Esophagus muscularis mucosa (tissue), 4 donors: Measurements from ENCODE around the gene C1orf52.

Experiments used
- CTCF ChIP-seq, 3 experiments: fragments of 200-600 bp in 2 of 3; fragments of 450-650 bp in 1 of 3; sonication (generic) in 2 of 3; IDR thresholded peaks; one replicate each; pipeline ENCODE4 v1.5.1; 2017 to 2019; ENCODE audit warnings: antibody characterized with exemption in 3 of 3, mild to moderate bottlenecking in 2 of 3, moderate library complexity in 1 of 3
- EP300 ChIP-seq: sonication (generic); formaldehyde crosslinking; IDR thresholded peaks from one replicate; pipeline ENCODE4 v1.6.1; 2017; ENCODE audit warnings: antibody characterized with exemption
- POLR2A ChIP-seq: fragments of 450-650 bp; IDR thresholded peaks from one replicate; pipeline ENCODE4 v1.6.1; 2017; ENCODE audit warnings: antibody characterized with exemption, moderate library complexity, mild to moderate bottlenecking, low read depth
- POLR2AphosphoS5 ChIP-seq, 2 donors: sonication (generic); formaldehyde crosslinking; IDR thresholded peaks; one replicate each; pipeline ENCODE4 v1.6.1; 2017; ENCODE audit warnings: antibody characterized with exemption in 2 of 2

DNA sequence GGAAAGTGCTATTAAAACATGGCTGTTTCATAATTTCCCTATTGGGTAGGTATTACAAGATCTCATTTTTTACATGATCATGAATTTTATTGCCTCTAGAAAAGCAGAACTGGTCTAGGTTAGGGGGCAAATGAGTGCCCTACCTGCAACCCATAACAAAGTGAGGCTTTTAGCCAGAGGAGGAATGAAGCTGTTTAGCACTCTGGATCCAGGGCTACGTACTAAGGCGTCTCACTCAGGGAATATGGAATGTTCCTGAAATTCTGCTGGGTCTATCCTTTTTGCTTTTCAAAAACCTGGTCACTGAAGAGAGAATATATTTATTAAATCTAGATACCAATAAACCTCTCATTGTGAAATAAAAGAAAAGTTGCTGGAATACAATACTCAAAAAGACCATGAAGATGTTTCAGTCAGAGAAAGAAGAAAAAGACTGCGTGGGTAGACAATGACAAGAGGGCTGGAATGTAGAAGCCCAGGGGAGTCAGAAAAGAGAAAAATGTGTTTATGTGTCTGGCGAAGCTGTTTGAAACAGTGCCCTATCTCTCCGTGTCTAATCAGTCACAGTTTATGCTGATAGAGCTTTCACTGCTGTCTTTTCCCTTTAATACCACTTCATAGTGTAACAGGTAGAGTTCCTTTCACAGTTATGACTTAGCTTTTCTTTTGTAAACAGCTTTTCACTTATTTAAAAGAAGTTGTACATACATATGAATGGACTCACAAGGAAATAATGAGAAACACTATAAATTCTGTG is 33.7 kb downstream of the C1orf52 start:
- no peak for TF ChIP-seq CTCF (IDR thresholded peaks at IDR 0.05)
- TF ChIP-seq EP300 = no peak
- TF ChIP-seq POLR2AphosphoS5 (IDR thresholded peaks at IDR 0.05) = no peak
- no peak for TF ChIP-seq POLR2A
